Hepatocyte (in vitro differentiated cells): ENCODE measurements around the gene NUPR2. TPM values are rescaled to one million over a fixed set of nuclear protein-coding genes. Genes with fewer than 3 reads are reported as not detected.
"Not testable (repeated sequence)": the region's sequence is repeated elsewhere in the genome, so short reads cannot be mapped to it uniquely, and the experiment has no call there.

ENCODE experiments used
- DNase-seq: peaks from one replicate; pipeline ENCODE4 v3.0.0-alpha.2; 2016; ENCODE audit warnings: low spot score
- H2AFZ ChIP-seq: fragments of 200-600 bp; sonication (generic); 2 replicates; pipeline ENCODE4 v1.6.0; 2016; ENCODE audit warnings: antibody characterized with exemption, mild to moderate bottlenecking
- H3K27ac ChIP-seq: fragments of 200-600 bp; sonication (generic); 2 replicates; pipeline ENCODE4 v1.5.1; 2016; ENCODE audit warnings: mild to moderate bottlenecking
- H3K27me3 ChIP-seq: fragments of 200-600 bp; sonication (generic); 2 replicates; pipeline ENCODE4 v1.6.1; 2016
- H3K36me3 ChIP-seq: fragments of 200-600 bp; sonication (generic); replicated peaks from 2 replicates; pipeline ENCODE4 v1.5.1; 2016; ENCODE audit warnings: low read depth; ENCODE audit not compliant: insufficient read depth
- H3K4me1 ChIP-seq: fragments of 200-600 bp; sonication (generic); 2 replicates; pipeline ENCODE4 v1.5.1; 2016; ENCODE audit warnings: mild to moderate bottlenecking, moderate library complexity; ENCODE audit not compliant: insufficient read depth
- H3K4me2 ChIP-seq: fragments of 200-600 bp; sonication (generic); 2 replicates; pipeline ENCODE4 v1.6.0; 2016
- H3K4me3 ChIP-seq: fragments of 200-600 bp; sonication (generic); 2 replicates; pipeline ENCODE4 v1.5.1; 2016; ENCODE audit warnings: mild to moderate bottlenecking
- H3K79me2 ChIP-seq: fragments of 200-600 bp; sonication (generic); 2 replicates; pipeline ENCODE4 v1.6.0; 2017; ENCODE audit warnings: mild to moderate bottlenecking
- H3K9me2 ChIP-seq: fragments of 200-600 bp; sonication (generic); replicated peaks from 2 replicates; pipeline ENCODE4 v1.6.0; 2017; ENCODE audit warnings: mild to moderate bottlenecking; ENCODE audit not compliant: insufficient read depth
- H3K9me3 ChIP-seq: fragments of 200-600 bp; sonication (generic); 2 replicates; pipeline ENCODE4 v1.5.1; 2016; ENCODE audit warnings: low read depth, mild to moderate bottlenecking
- H4K20me1 ChIP-seq: fragments of 200-600 bp; sonication (generic); 2 replicates; pipeline ENCODE4 v1.6.0; 2016; ENCODE audit warnings: mild to moderate bottlenecking; ENCODE audit not compliant: insufficient read depth, poor library complexity, severe bottlenecking
- CTCF ChIP-seq: fragments of 200-600 bp; sonication (generic); IDR thresholded peaks from 2 replicates; pipeline ENCODE4 v1.5.1; 2016; ENCODE audit warnings: antibody characterized with exemption, mild to moderate bottlenecking; ENCODE audit not compliant: poor library complexity
- EZH2 ChIP-seq: fragments of 200-600 bp; sonication (generic); IDR thresholded peaks from 2 replicates; pipeline ENCODE4 v1.6.1; 2016; ENCODE audit warnings: antibody characterized with exemption, mild to moderate bottlenecking, borderline replicate concordance
- EZH2phosphoT487 ChIP-seq: fragments of 200-600 bp; sonication (generic); IDR thresholded peaks from one replicate; pipeline ENCODE4 v1.6.1; 2018; ENCODE audit warnings: antibody characterized with exemption, mild to moderate bottlenecking, low read depth, moderate library complexity; ENCODE audit not compliant: unreplicated experiment, severe bottlenecking
- WGBS: methylation state at CpG from one replicate; pipeline ENCODE4 v1.1.6; 2016; ENCODE audit warnings: low lambda C conversion rate; ENCODE audit errors: missing lambda C conversion rate; 5-methylcytosine and 5-hydroxymethylcytosine counted together
- polyA plus RNA-seq: library from polyadenylated mRNA; unstranded; fragments of >200 nt; fragmentation: Nextera tagmentation; extraction: Ambion mirVana; gene quantifications from 2 replicates; pipeline ENCODE4 v1.2.1, GENCODE V29; 2016
- total RNA-seq: library from RNA; depleted of rRNA; stranded (reverse); fragments of >200 nt; gene quantifications from 2 replicates; pipeline ENCODE4 v1.2.3, GENCODE V29; 2014

Gene NUPR2
- total and polyA plus RNA-seq, 2 experiments from 2014 or later, result not detected

- Histone ChIP-seq H3K9me3 (no peaks in the 10 kb centered on the region), H2AFZ (no peak overlapping the region), H3K79me2 (no peaks in the 10 kb centered on the region), H3K4me1 (no peaks in the 10 kb centered on the region), H3K4me3 (no peak overlapping the region), H4K20me1 (no peaks in the 10 kb centered on the region), H3K9me2 (no peaks in the 10 kb centered on the region), H3K4me2 (no peak overlapping the region), H3K27ac (no peak overlapping the region), H3K36me3 (no peaks in the 10 kb centered on the region), H3K27me3 (no peaks in the 10 kb centered on the region)
- TF ChIP-seq CTCF, result no peak
- no peak for TF ChIP-seq EZH2phosphoT487
- no peak for TF ChIP-seq EZH2
- DNase-seq, result no peak
- 95% methylated on average over 3 of the region's 3 CpGs for WGBS
Observed at GRCh38 chr7:56077681-56078080, 38.5 kb downstream of the NUPR2 start.

- H2AFZ ChIP-seq, result peak overlapping the region; percentile 29
- no peak overlapping the region for H3K27ac ChIP-seq
- no peaks in the 10 kb centered on the region for H3K36me3 ChIP-seq
Observed at GRCh38 chr7:56074371-56074791, 41.8 kb downstream of the NUPR2 start.

GRCh38 chr7:56066376-56066775 is 49.8 kb downstream of the NUPR2 start:
- not testable (repeated sequence) for H3K4me2 ChIP-seq, DNase-seq, H3K9me3 ChIP-seq, H3K9me2 ChIP-seq, H4K20me1 ChIP-seq, H3K27me3 ChIP-seq, H3K27ac ChIP-seq, H3K4me3 ChIP-seq, H3K36me3 ChIP-seq, H2AFZ ChIP-seq, H3K4me1 ChIP-seq
- WGBS, result 97% methylated on average over 13 of the region's 13 CpGs
- peaks cover 19% of the 10 kb centered on the region for H3K79me2 ChIP-seq

More at GRCh38 chr7:56074371-56074791, 41.8 kb downstream of the NUPR2 start:
- H3K27me3 ChIP-seq, result no peaks in the 10 kb centered on the region
- no peaks in the 10 kb centered on the region for H3K9me2 ChIP-seq
- no peaks in the 10 kb centered on the region for H3K9me3 ChIP-seq
- TF ChIP-seq EZH2phosphoT487 (no peak), EZH2 (no peak), CTCF (peak; percentile 97)
- H3K79me2 ChIP-seq, result no peaks in the 10 kb centered on the region
- peak; percentile 91 for DNase-seq
- no peak overlapping the region for H3K4me3 ChIP-seq
- no peaks in the 10 kb centered on the region for H3K4me1 ChIP-seq
- 26% methylated on average over 19 of the region's 19 CpGs for WGBS
- H3K4me2 ChIP-seq, result no peak overlapping the region
- no peaks in the 10 kb centered on the region for H4K20me1 ChIP-seq

Other genes with a start within 250 kb of the NUPR2 start
- gene ZNF713, start 229.0 kb downstream of the NUPR2 start, total RNA-seq, result 4.8 and 5.4 TPM in 2 replicates
- gene ZNF713, start 229.0 kb downstream of the NUPR2 start, polyA plus RNA-seq, result 1.8 and 1.9 TPM in 2 replicates
- gene MRPS17, start 164.5 kb downstream of the NUPR2 start, total RNA-seq, result 13.7 and 18.6 TPM in 2 replicates
- 26.1 and 30.3 TPM in 2 replicates for gene MRPS17, start 164.5 kb downstream of the NUPR2 start, polyA plus RNA-seq
- gene NIPSNAP2, start 151.8 kb downstream of the NUPR2 start, total RNA-seq, result 46.0 and 47.6 TPM in 2 replicates
- 46.2 and 51.6 TPM in 2 replicates for gene NIPSNAP2, start 151.8 kb downstream of the NUPR2 start, polyA plus RNA-seq
- 160 TPM in 2 replicates for gene PSPH, start 65.0 kb downstream of the NUPR2 start, total RNA-seq
- 35.5 and 48.0 TPM in 2 replicates for gene PSPH, start 65.0 kb downstream of the NUPR2 start, polyA plus RNA-seq
- gene CCT6A, start 64.7 kb downstream of the NUPR2 start, total RNA-seq, result 166 and 206 TPM in 2 replicates
- gene CCT6A, start 64.7 kb downstream of the NUPR2 start, polyA plus RNA-seq, result 121 and 131 TPM in 2 replicates
- gene SUMF2, start 52.1 kb downstream of the NUPR2 start, total RNA-seq, result 139 and 161 TPM in 2 replicates
- 163 and 181 TPM in 2 replicates for gene SUMF2, start 52.1 kb downstream of the NUPR2 start, polyA plus RNA-seq
- gene PHKG1, start 23.5 kb downstream of the NUPR2 start, total RNA-seq, result not detected in 2 replicates
- gene PHKG1, start 23.5 kb downstream of the NUPR2 start, polyA plus RNA-seq, result 0.13 and 0.28 TPM in 2 replicates
- 121 and 124 TPM in 2 replicates for gene CHCHD2, start 9.9 kb downstream of the NUPR2 start, total RNA-seq
- 173 and 189 TPM in 2 replicates for gene CHCHD2, start 9.9 kb downstream of the NUPR2 start, polyA plus RNA-seq